HEK293 (cell line): ENCODE data around the gene EFCAB9.

ENCODE experiments used
- CTCF ChIA-PET: fragments of 350-600 bp; formaldehyde crosslinking; extraction: SDS; loops from one replicate; lab custom pipeline; 2021; ENCODE audit warnings: antibody characterized with exemption; lab: Yijun Ruan, JAX
- POLR2A ChIA-PET: fragments of 300-600 bp; formaldehyde crosslinking; extraction: SDS; loops from one replicate; lab custom pipeline; 2020; ENCODE audit warnings: antibody characterized with exemption, inconsistent platforms; lab: Yijun Ruan, JAX
- H3K27ac ChIP-seq: fragments of 200-500 bp; sonication (Bioruptor generic); 2 replicates; pipeline ENCODE4 v1.5.1; 2014; ENCODE audit warnings: low read depth, low read length, control low read depth, inconsistent platforms; ENCODE audit errors: extremely low read depth
- H3K36me3 ChIP-seq, 2 experiments: fragments of 200-500 bp in 1 of 2; sonication (Bioruptor generic) in 1 of 2; 1 replicate in 1 of 2; 2 replicates in 1 of 2; pipeline ENCODE4 v1.5.1; 2014 to 2017; ENCODE audit warnings: inconsistent platforms in 2 of 2, low read length in 2 of 2; ENCODE audit not compliant: control insufficient read depth in 2 of 2, insufficient read depth in 1 of 2
- H3K4me1 ChIP-seq: fragments of 200-500 bp; sonication (Bioruptor generic); 2 replicates; pipeline ENCODE4 v1.5.1; 2014; ENCODE audit warnings: mild to moderate bottlenecking, low read length, inconsistent platforms; ENCODE audit not compliant: control insufficient read depth, insufficient read depth
- H3K4me3 ChIP-seq: 2 replicates; pipeline ENCODE4 v1.5.1; 2011; ENCODE audit warnings: low read depth, mild to moderate bottlenecking, control low read depth, low read length, moderate library complexity
- H3K9me3 ChIP-seq: fragments of 200-500 bp; sonication (Bioruptor generic); 2 replicates; pipeline ENCODE4 v1.5.1; 2014; ENCODE audit warnings: low read depth, low read length, inconsistent platforms; ENCODE audit not compliant: control insufficient read depth, insufficient read depth
- ELK4 ChIP-seq: IDR thresholded peaks from 2 replicates; pipeline ENCODE4 v1.6.1; 2011; ENCODE audit warnings: mild to moderate bottlenecking, low read depth, low read length, borderline replicate concordance
- GLI2 ChIP-seq: fragments of 450-650 bp; formaldehyde crosslinking; IDR thresholded peaks from 2 replicates; pipeline ENCODE4; 2017; ENCODE audit warnings: missing biosample characterization, missing genetic modification characterization, low read depth, borderline replicate concordance
- HOXC10 ChIP-seq: sonication (generic); formaldehyde crosslinking; IDR thresholded peaks from 2 replicates; pipeline ENCODE4 v1.8.1; 2023; ENCODE audit warnings: mild to moderate bottlenecking, missing genetic modification reagents
- KLF8 ChIP-seq: fragments of 450-650 bp; formaldehyde crosslinking; IDR thresholded peaks from 2 replicates; pipeline ENCODE4 v1.5.1; 2016; ENCODE audit warnings: missing biosample characterization, missing genetic modification characterization
- MEIS1 ChIP-seq: sonication (generic); formaldehyde crosslinking; IDR thresholded peaks from 2 replicates; pipeline ENCODE4 v1.8.1; 2022; ENCODE audit warnings: missing genetic modification reagents, mild to moderate bottlenecking, borderline replicate concordance
- PRDM2 ChIP-seq: fragments of 450-650 bp; formaldehyde crosslinking; IDR thresholded peaks from 2 replicates; pipeline ENCODE4 v1.5.1; 2016; ENCODE audit warnings: missing biosample characterization, missing genetic modification characterization, borderline replicate concordance
- SCRT2 ChIP-seq: fragments of 450-650 bp; formaldehyde crosslinking; IDR thresholded peaks from 2 replicates; pipeline ENCODE4 v1.5.1; 2016; ENCODE audit warnings: missing biosample characterization, missing genetic modification characterization
- SETDB1 ChIP-seq: IDR thresholded peaks from one replicate; pipeline ENCODE4 v1.6.1; 2017; ENCODE audit warnings: mild to moderate bottlenecking, low read length, moderate library complexity, mixed read lengths; ENCODE audit not compliant: insufficient read length
- TRIM28 ChIP-seq: IDR thresholded peaks from 2 replicates; pipeline ENCODE4 v1.6.1; 2011; ENCODE audit warnings: low read length, control low read depth, borderline replicate concordance
- ZBTB10 ChIP-seq: fragments of 450-650 bp; formaldehyde crosslinking; IDR thresholded peaks from 2 replicates; pipeline ENCODE4 v1.5.1; 2016; ENCODE audit warnings: missing biosample characterization, missing genetic modification characterization
- ZNF132 ChIP-seq: fragments of 450-650 bp; formaldehyde crosslinking; IDR thresholded peaks from 2 replicates; pipeline ENCODE4 v1.5.1; 2017; ENCODE audit warnings: missing biosample characterization, missing genetic modification characterization, borderline replicate concordance
- ZNF26 ChIP-seq: fragments of 450-650 bp; formaldehyde crosslinking; IDR thresholded peaks from 2 replicates; pipeline ENCODE4 v1.5.1; 2016; ENCODE audit warnings: missing biosample characterization, missing genetic modification characterization
- ZNF362 ChIP-seq: fragments of 450-650 bp; formaldehyde crosslinking; IDR thresholded peaks from 2 replicates; pipeline ENCODE4 v1.5.1; 2016; ENCODE audit warnings: missing biosample characterization, missing genetic modification characterization
- ZNF560 ChIP-seq: fragments of 450-650 bp; formaldehyde crosslinking; IDR thresholded peaks from 2 replicates; pipeline ENCODE4 v1.5.1; 2017; ENCODE audit warnings: missing biosample characterization, missing genetic modification characterization, borderline replicate concordance
- ZNF580 ChIP-seq: fragments of 450-650 bp; formaldehyde crosslinking; IDR thresholded peaks from 2 replicates; pipeline ENCODE4 v1.5.1; 2016; ENCODE audit warnings: missing biosample characterization, missing genetic modification characterization
- ZNF677 ChIP-seq: fragments of 450-650 bp; IDR thresholded peaks from 2 replicates; pipeline ENCODE4 v1.5.0; 2018; ENCODE audit warnings: missing biosample characterization, mild to moderate bottlenecking, missing genetic modification characterization, moderate library complexity
- ZNF791 ChIP-seq: fragments of 450-650 bp; formaldehyde crosslinking; IDR thresholded peaks from 2 replicates; pipeline ENCODE4 v1.5.1; 2016; ENCODE audit warnings: missing biosample characterization, missing genetic modification characterization
- ZNF837 ChIP-seq: fragments of 450-650 bp; formaldehyde crosslinking; IDR thresholded peaks from 2 replicates; pipeline ENCODE4 v1.5.1; 2016; ENCODE audit warnings: missing biosample characterization, missing genetic modification characterization

EFCAB9 gene

GRCh38 chr5:172248637-172249036 is 54.7 kb downstream of the EFCAB9 start (continued):
- no peak for TF ChIP-seq ZNF580 (tag by site-specific recombination)
- TF ChIP-seq, all 188 proteins: peak for 0

- Histone ChIP-seq H3K27ac (no peak overlapping the region), H3K4me3 (no peak overlapping the region), H3K9me3 (no peaks in the 10 kb centered on the region), H3K4me1 (no peaks in the 10 kb centered on the region), H3K36me3 (peaks cover 0 to 10% of the 10 kb centered on the region in 2 experiments; a peak in 2 of 3 replicates)
- CTCF ChIA-PET: no interaction called here
- peak; percentile 41; the same call in 1 of the 2 replicates for TF ChIP-seq KLF8 (tag by site-specific recombination)
- 0 out of 2 replicates have a peak, but pooled peaks have one; percentile 30 for TF ChIP-seq ZNF362
- TF ChIP-seq ZNF791 (tag by site-specific recombination): peak; percentile 75; the same call in 1 of the 2 replicates
- TF ChIP-seq ZNF677 (tag by site-specific recombination): no peak
- no peak for TF ChIP-seq ELK4
- TF ChIP-seq SETDB1: peak; percentile 98
- peak; percentile 73; the same call in 1 of the 2 replicates for TF ChIP-seq TRIM28
- no peak for TF ChIP-seq ZNF837 (tag by site-specific recombination)
- POLR2A ChIA-PET: interaction anchor here (0.6 kb wide), 1 partner anchor 44 kb away, joined by 3 read pairs; no protein-coding TSS in a partner anchor
These were observed 57.4 kb downstream of the EFCAB9 start for GRCh38 chr5:172251419-172251818.

- no peaks in the 10 kb centered on the region for H3K9me3 ChIP-seq
- H3K4me1 ChIP-seq: no peaks in the 10 kb centered on the region
- ChIA-PET POLR2A (no interaction called here), CTCF (interaction anchor here (1.0 kb wide), 1 partner anchor 63 kb away, joined by 5 read pairs; no protein-coding TSS in a partner anchor)
- H3K36me3 ChIP-seq: peaks cover 0 to 10% of the 10 kb centered on the region in 2 experiments; a peak in 2 of 3 replicates
- H3K27ac ChIP-seq: no peak overlapping the region
- no peak overlapping the region for H3K4me3 ChIP-seq
- no peak for TF ChIP-seq ZNF560 (tag by site-specific recombination)
- TF ChIP-seq GLI2 (tag by site-specific recombination): no peak
- TF ChIP-seq PRDM2 (tag by site-specific recombination): no peak
- no peak for TF ChIP-seq ZNF26 (tag by site-specific recombination)
- TF ChIP-seq MEIS1 (CRISPR knock-in tag): no peak
- no peak for TF ChIP-seq ZNF132 (tag by site-specific recombination)
- no peak for TF ChIP-seq SCRT2 (tag by site-specific recombination)
- TF ChIP-seq ZBTB10 (tag by site-specific recombination): no peak
- TF ChIP-seq HOXC10 (CRISPR knock-in tag): no peak
These were observed 58.5 kb downstream of the EFCAB9 start for GRCh38 chr5:172252501-172252900.
